Fibroblast of skin of abdomen (primary cell): Measurements from ENCODE around the gene TAL1. TPM values are rescaled to one million over a fixed set of nuclear protein-coding genes. Genes with fewer than 3 reads are reported as not detected.
A peak's percentile ranks its signal among the peaks of the same experiment; 100 is the strongest.
"Not testable (repeated sequence)": the region's sequence is repeated elsewhere in the genome, so short reads cannot be mapped to it uniquely, and the experiment has no call there.

Source experiments
- DNase-seq: peaks from one replicate; pipeline ENCODE4 v3.0.0-alpha.2; 2013
- polyA plus RNA-seq, 2 experiments: library from polyadenylated mRNA; unstranded; fragments of 120-200 nt; gene quantifications; one replicate each; pipeline ENCODE4 v1.2.1, GENCODE V29; 2013; ENCODE audit not compliant: insufficient read length in 2 of 2

TAL1 gene
- 0.03 TPM for polyA plus RNA-seq (2013, experiment 1 of 2; ENCODE audit: insufficient read length)
- 0.04 TPM for polyA plus RNA-seq (2013, experiment 2 of 2; ENCODE audit: insufficient read length)

- DNase-seq: no peak
Observed at GRCh38 chr1:47232187-47232874, at the start of gene TAL1. TAL1 (minus strand) TSS chr1:47232225; CDS start chr1:47225888, 6,337 bp downstream.

- DNase-seq: peak; percentile 9
Observed at GRCh38 chr1:47280142-47280541, 48.1 kb upstream of the TAL1 start.

- DNase-seq: no peak
Observed at GRCh38 chr1:47276850-47277249, 44.8 kb upstream of the TAL1 start.

- DNase-seq: not testable (repeated sequence)
Observed at GRCh38 chr1:47275811-47276210, 43.8 kb upstream of the TAL1 start.

- not testable (repeated sequence) for DNase-seq
Observed at GRCh38 chr1:47265529-47265928, 33.5 kb upstream of the TAL1 start.

GRCh38 chr1:47262787-47263413 is 30.9 kb upstream of the TAL1 start:
- DNase-seq: peak; percentile 26

GRCh38 chr1:47257224-47257623 is 25.2 kb upstream of the TAL1 start:
- no peak for DNase-seq

GRCh38 chr1:47252795-47253194 is 20.8 kb upstream of the TAL1 start:
- no peak for DNase-seq

- DNase-seq: no peak
Observed at GRCh38 chr1:47252369-47252768, 20.3 kb upstream of the TAL1 start.

GRCh38 chr1:47249755-47250154 is 17.7 kb upstream of the TAL1 start:
- no peak for DNase-seq

GRCh38 chr1:47244339-47244862 is 12.4 kb upstream of the TAL1 start:
- DNase-seq: no peak

GRCh38 chr1:47243910-47244309 is 11.9 kb upstream of the TAL1 start:
- DNase-seq: no peak

- no peak for DNase-seq
Observed at GRCh38 chr1:47241114-47242113, 9.4 kb upstream of the TAL1 start.

- no peak for DNase-seq
Observed at GRCh38 chr1:47238935-47239592, 7.0 kb upstream of the TAL1 start.

GRCh38 chr1:47235806-47236205 is 3.8 kb upstream of the TAL1 start:
- no peak for DNase-seq

- no peak for DNase-seq
Observed at GRCh38 chr1:47235241-47235681, 3.2 kb upstream of the TAL1 start.

GRCh38 chr1:47233186-47233585 is 1.2 kb upstream of the TAL1 start:
- DNase-seq: no peak

GRCh38 chr1:47231301-47232186 is 481 bp downstream of the TAL1 start:
- DNase-seq: peak; percentile 59

GRCh38 chr1:47230692-47231300 is 1.2 kb downstream of the TAL1 start:
- DNase-seq: no peak

- DNase-seq: no peak
Observed at GRCh38 chr1:47229886-47230691, 1.9 kb downstream of the TAL1 start.
